C4-2B (cell line): ENCODE data around the gene FAAH.

Experiments
- CTCF ChIP-seq: fragments of 450-650 bp; conservative IDR thresholded peaks from 2 replicates; pipeline ENCODE4 v1.5.1; 2017; ENCODE audit warnings: mild to moderate bottlenecking
- ZFX ChIP-seq: fragments of 450-650 bp; IDR thresholded peaks from 2 replicates; pipeline ENCODE4 v1.6.1; 2017

GRCh38 chr1:46370214-46370633 is 23.9 kb upstream of the FAAH start:
- no peak for TF ChIP-seq CTCF
- TF ChIP-seq ZFX, result no peak
